Stimulated activated CD8-positive, alpha-beta memory T cell treated with anti-CD3 and anti-CD28 coated beads, Interleukin-15, amount 100 ng/mL, for 24 hours (primary cell): ENCODE results near the gene COLQ.

Source experiments
- DNase-seq: peaks from one replicate; pipeline ENCODE4 v3.0.0-alpha.2; 2020; ENCODE audit warnings: low read depth

The COLQ gene

GRCh38 chr3:15454965-15455364, 66.5 kb downstream of the COLQ start:
- DNase-seq = no peak

DNA sequence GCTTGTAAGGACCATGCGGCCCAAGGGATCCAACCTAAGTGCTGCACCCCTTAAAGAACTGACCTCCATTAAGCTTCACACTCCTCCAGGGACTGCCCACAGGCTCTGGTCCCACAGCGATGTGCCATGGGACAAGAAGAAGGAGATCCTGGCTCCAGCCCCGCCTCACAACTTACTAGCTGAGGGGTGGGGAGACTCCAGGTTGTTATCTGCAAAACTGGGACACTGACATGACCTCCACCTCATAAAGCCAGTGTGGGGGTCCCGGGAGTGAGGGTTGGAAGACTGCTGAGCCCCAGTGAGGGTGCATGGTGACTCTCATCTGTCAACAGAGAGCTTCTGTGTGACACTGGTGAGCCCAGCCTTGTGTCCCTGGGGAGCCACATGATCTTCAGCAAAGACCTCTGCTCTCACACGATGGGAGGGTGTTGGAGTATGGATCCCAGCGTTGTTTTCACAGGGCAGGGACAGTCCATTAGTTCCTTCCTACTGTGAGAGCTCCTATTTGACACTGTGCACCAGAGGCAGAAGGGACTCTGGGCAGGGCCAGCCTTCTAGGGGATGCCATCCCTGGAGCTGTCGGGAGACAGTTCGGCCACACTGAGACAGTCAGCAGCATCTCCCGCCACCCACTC, 67.4 kb downstream of the COLQ start:
- DNase-seq = no peak

- DNase-seq = no peak
These were observed 68.0 kb downstream of the COLQ start for GRCh38 chr3:15453501-15453900.

GRCh38 chr3:15452961-15453360, 68.5 kb downstream of the COLQ start:
- DNase-seq = no peak

DNA sequence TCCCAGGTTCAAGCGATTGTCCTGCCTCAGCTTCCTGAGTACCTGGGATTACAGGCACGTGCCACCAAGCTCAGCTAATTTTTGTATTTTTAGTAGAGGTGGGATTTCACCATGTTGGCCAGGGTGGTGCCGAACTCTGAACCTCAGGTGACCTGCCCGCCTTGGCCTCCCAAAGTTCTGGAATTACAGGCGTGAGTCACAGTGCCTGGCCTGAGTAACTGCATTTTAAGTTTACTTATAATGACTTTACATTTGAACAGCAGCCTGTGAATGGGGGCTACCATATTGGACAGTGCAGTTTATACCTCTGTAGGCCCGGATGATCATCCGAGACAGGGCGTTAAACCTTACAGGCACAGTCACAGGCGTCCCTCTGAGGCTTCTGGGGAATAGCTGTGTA, 69.3 kb downstream of the COLQ start:
- DNase-seq = no peak

DNA sequence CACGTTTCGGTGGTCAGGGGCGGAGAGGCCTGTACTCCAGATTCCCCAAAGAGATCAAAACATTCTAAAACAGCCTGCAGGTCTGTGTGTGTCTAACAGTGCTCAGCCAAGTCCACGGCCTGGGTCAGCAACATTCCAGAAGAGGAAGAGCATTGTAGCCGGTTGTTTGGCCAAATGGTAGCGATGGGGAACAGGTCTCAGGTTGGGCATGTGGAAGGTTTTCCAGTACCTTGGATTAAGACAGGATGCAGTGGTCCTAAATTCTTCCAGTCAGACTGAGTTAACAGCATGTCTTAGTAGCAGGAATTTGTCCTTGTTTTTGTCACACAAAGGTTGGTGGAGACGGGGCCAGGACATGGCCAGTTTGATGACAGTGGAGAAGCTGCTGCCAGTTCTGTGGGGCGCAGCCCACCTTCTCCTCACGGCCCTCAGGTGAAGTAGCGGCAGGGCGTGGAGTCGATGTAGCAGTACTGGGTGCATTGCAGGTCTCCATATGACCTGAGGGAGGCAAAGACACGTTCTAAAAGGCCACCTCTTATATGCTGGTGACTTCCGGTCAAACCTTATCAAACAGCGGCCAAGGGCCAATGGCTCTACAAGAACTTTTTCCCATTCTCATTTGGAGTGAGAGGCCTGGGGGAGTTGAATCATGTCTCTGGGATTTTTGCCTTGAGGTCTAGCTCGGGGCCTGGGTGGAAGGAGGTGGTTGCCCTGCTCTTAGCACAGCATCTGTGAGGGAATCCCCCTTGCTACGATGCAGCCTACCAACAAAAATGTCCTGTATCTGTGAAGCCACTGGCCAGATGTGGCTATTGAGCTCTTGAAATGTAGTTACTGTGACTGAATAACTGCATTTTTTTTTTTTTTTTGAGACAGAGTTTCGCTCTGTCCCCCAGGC, 70.0 kb downstream of the COLQ start:
- DNase-seq = no peak

GRCh38 chr3:15450438-15451215, 70.9 kb downstream of the COLQ start:
- no peak for DNase-seq

GRCh38 chr3:15449489-15450224, 71.8 kb downstream of the COLQ start:
- no peak for DNase-seq

DNA sequence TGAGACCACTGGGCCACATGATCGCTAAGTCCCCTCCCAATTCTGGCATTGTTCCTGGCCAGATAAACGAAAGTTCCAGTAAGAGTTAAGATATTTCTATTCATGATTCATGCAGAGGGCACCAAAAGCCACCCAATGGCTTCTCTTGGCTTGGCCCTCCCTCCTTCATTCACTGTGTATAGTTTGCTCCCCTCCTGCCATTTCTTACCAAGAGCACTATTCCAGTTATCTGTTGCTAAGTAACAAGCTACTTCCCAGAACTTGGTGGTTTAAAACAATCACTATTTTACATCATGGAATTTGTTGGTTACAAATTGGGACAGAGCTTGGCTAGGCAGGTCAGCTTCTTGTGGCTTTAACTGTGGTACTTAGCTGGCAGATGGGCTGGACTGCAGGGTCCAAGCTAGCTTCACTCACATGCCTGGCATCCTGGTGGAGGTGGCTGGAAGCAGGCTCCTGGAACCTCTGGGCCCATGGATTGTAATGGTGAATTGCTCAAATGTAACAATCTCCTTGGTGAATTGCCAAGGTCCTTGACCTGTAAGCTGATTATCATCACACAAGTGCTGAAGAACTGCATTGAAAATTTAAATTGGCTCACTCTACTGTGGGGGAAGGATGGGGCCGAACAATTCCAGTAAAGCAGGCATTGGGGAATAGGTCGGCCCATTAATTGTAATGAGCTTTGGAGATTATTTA, 77.5 kb downstream of the COLQ start:
- no peak for DNase-seq

- DNase-seq = no peak
These were observed 80.6 kb downstream of the COLQ start for GRCh38 chr3:15440891-15441290.

DNA sequence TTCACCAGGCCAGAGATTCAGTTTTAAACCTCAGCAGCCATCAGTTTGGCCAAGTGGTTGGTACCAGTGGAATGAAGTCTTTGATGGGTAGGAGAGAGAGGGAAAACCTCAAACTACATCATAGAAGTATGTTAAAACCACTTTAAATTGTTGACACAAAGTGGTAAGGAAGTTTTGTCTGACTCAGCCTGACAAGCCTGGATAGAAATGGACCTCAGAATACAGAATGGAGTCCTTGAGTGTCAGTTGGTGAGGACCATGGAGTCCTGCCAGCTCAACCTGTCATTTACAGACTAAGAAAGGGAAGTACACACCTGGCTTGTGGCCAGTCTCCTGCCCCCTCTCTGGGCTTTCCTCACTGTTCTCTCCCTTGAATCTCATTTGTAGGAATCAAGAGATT, 82.0 kb downstream of the COLQ start:
- DNase-seq = no peak

DNA sequence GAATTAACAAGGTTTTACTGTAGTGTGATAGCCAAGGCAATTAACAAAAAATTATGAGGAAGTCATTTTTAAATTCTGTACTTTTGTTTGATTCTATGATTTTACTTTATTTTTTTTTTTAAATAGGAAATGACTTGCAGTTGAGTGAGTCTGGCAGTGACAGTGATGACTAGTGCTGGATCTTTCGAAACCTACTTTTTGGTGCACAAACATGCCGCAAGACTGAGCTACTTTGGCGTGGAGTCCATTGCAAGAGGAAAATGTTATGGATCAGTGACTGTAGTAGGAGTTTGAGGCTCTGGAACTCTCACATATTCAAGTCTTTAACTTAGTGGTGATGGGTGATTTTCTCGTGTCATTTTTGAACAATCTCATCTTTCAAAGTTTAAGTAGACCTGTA, 82.5 kb downstream of the COLQ start:
- DNase-seq = no peak

DNA sequence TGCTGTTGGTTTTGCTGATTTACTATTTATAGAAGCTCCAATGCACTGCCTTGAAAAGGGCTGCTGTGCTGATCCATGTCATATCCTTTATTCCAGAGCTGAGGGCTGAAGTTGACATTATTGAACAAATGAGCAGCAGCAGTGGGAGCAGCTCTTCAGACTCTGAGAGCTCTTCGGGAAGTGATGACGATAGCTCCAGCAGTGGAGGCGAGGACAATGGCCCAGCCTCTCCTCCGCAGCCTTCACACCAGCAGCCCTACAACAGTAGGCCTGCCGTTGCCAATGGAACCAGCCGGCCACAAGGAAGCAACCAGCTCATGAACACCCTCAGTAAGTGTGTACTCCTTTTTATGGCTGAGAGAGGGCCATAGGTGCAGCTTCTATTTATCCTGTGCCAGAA, 85.3 kb downstream of the COLQ start:
- no peak for DNase-seq

- DNase-seq = no peak
These were observed 86.8 kb downstream of the COLQ start for GRCh38 chr3:15434756-15435155.

DNA sequence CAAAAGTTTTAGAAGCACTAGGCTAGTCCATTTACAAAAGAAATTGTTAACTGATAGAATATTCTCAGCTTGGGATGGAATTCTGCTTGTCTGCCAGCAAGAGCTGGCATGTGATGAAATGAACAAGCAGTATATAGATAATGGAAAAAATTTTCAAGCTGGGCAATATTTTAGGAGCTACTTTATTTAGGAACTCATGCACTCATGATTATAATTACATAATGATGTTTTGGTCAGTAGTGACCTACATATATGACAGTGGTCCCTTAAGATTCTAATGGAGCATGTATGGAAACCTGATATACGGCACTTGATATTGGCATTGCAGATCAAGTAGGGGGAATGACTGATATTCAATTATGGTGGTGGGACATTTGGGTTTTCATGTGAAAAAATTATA, 88.0 kb downstream of the COLQ start:
- no peak for DNase-seq

GRCh38 chr3:15431256-15431837, 90.2 kb downstream of the COLQ start:
- DNase-seq = no peak

GRCh38 chr3:15430624-15431023, 90.9 kb downstream of the COLQ start:
- no peak for DNase-seq

DNA sequence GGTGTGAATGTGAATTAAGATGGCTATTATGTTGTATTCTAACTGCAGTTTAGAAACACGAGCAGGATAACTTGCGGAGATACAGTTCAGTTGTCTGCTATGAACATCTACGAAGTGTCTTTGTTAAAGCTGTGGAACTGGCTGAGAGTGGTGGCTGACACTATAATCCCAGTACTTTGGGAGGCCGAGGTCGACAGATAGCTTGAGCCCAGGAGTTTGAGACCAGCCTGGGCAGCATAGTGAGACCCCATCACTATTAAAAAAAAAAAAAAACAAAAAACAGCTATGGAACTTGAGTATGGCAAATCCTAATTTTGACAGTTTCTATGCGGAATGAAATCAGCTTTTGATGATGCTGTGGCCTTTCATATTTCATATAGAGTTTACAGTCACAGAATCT, 92.4 kb downstream of the COLQ start:
- no peak for DNase-seq

DNA sequence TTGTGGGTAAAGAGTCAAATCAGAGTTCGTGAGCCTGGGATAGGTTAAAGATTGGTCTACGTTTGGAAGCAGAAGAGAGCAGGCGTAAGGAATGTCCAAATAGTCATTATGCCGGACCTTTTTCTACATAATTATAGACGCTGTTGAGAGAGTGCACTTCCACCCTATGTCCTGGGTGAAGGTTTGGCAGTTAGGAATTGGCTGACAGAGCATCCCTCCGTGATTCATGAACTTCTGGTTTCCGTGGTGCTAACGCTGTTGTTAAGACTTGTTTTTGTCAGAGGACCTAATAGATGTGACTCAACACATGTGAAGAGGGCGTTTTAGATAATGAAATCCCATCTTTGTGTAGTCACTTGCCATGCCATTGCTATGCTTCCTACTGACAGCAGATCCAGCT, 93.0 kb downstream of the COLQ start:
- DNase-seq = no peak

DNA sequence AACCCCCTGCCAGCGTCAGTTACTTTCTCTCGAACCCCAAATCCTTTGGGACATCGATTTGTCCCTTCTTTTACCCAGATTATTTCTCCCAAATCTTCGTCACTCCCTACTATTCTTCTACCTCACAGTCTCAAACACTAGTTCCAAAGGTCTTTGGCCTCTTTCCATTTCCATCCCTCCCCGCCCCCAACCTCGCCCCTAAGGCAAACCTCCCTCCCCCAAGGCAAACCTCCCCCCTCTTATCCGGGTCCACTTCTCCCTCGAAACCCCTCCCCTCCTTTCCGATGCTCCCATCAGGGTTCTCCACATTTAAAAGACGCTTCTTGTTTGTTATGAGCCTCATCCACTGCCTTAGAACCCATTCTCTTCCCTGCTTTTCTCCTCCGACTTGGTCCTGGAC, 93.5 kb downstream of the COLQ start:
- DNase-seq = no peak

DNA sequence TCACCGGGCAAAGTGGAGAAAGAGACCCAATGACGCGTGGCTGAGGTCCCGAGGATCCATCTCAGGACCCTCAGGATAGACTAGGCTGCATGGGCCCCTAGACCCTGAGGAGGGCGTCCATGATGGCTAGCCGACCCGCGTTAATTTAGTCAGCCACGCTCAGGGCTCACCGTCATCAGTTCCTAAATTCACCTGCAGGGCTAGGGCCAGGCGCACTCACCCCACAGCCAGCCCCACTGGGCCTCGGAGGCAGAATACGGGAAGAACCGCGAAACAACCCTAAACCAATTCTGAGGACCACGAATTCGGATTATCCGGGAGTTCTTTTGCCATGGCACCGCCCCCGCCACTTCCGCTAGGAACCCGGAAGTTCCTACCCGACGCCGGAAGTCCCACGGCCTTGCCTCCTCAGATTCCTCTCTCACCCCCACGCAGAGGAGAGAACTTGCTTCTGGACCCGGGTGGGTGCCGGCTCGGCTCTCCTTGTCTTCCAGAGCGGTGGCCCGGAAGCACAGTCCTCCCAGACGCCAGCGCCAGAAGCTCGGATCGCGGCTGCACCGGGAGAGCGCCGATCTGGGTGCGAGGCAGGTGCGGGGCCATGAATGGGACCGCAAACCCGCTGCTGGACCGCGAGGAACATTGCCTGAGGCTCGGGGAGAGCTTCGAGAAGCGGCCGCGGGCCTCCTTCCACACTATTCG, 94.2 kb downstream of the COLQ start, which contains the start of the genes EAF1 and METTL6:
Gene EAF1, plus strand, starts transcription at position 417 of the 699 bp plus-strand sequence. Its CDS starts 182 bp downstream, at position 599.
Gene METTL6, minus strand, starts transcription at position 363 of the 699 bp plus-strand sequence. CDS start 1,033 bp downstream, outside the sequence.
- DNase-seq = peak; percentile 70
